Testis (tissue), 2 donors: ENCODE measurements around the gene LEPR.

Source experiments
- CTCF ChIP-seq, 3 experiments: fragments of 450-650 bp in 2 of 3; fragments of 200-600 bp in 1 of 3; sonication (generic) in 1 of 3; IDR thresholded peaks; one replicate each; pipeline ENCODE4 v1.5.1; 2016 to 2019; ENCODE audit warnings: antibody characterized with exemption in 3 of 3, mild to moderate bottlenecking in 2 of 3, moderate library complexity in 1 of 3
- POLR2A ChIP-seq: fragments of 450-650 bp; IDR thresholded peaks from one replicate; pipeline ENCODE4 v1.6.1; 2017; ENCODE audit warnings: antibody characterized with exemption, mild to moderate bottlenecking, moderate library complexity

- peak in 1 of 3 experiments; percentile 43 for TF ChIP-seq CTCF (IDR thresholded peaks at IDR 0.05)
- no peak for TF ChIP-seq POLR2A
Observed at GRCh38 chr1:65434255-65434654, 13.8 kb downstream of the LEPR start.
